Lower leg skin (tissue), 4 donors: ENCODE measurements around the gene SCD5. TPM values are rescaled to one million over a fixed set of nuclear protein-coding genes. Genes with fewer than 3 reads are reported as not detected.

Experiments
- DNase-seq, 2 donors: peaks; one replicate each; pipeline ENCODE4 v3.0.0-alpha.2; 2019; ENCODE audit warnings: low spot score in 2 of 2
- H3K4me3 ChIP-seq: fragments of 200-600 bp; sonication (generic); 2 replicates; pipeline ENCODE4 v1.5.1; 2017; ENCODE audit warnings: mild to moderate bottlenecking, low read depth; ENCODE audit not compliant: poor library complexity, severe bottlenecking
- CTCF ChIP-seq, 3 donors: fragments of 450-650 bp; IDR thresholded peaks; one replicate each; pipeline ENCODE4 v1.5.1; 2016; ENCODE audit warnings: antibody characterized with exemption in 3 of 3, mild to moderate bottlenecking in 3 of 3, moderate library complexity in 2 of 3
- POLR2A ChIP-seq, 2 donors: fragments of 450-650 bp; IDR thresholded peaks; one replicate each; pipeline ENCODE4 v1.6.1; 2016 to 2017; ENCODE audit warnings: antibody characterized with exemption in 2 of 2, mild to moderate bottlenecking in 1 of 2, moderate library complexity in 1 of 2
- WGBS, 2 donors: methylation state at CpG; one replicate each; pipeline ENCODE4 v1.1.5; 2018; 5-methylcytosine and 5-hydroxymethylcytosine counted together
- intact Hi-C: fragments of 100-400 bp; cut with DNase I; formaldehyde crosslinking; loops from one replicate; pipeline ENCODE4 v1.15.0; 2023; ENCODE audit warnings: low total_unique reads
- total RNA-seq, 4 donors: library from RNA; depleted of rRNA; stranded (reverse); fragments of >200 nt; gene quantifications; one replicate each; pipeline ENCODE4 v1.1.0, GENCODE V29; 2016

The SCD5 gene
- total RNA-seq, 4 donors from 2014 or later: 4.6 to 16.9 (median 11.6) TPM

GRCh38 chr4:82624819-82625218 is 173.8 kb downstream of the SCD5 start:
- H3K4me3 ChIP-seq: no peak overlapping the region
- DNase-seq: no peak
- 62 to 75% methylated on average over 4 of the region's 4 CpGs for WGBS, 2 donors
- intact Hi-C loops: no loop called here
- TF ChIP-seq POLR2A (IDR thresholded peaks at IDR 0.05) (no peak), CTCF (IDR thresholded peaks at IDR 0.05) (no peak)

- WGBS, 2 donors: 42 to 52% methylated on average over 4 of the region's 4 CpGs
- peak in 1 of 2 donors; percentile 19 for DNase-seq
- TF ChIP-seq CTCF (IDR thresholded peaks at IDR 0.05) (no peak), POLR2A (IDR thresholded peaks at IDR 0.05) (no peak)
- intact Hi-C loops: no loop called here
- no peak overlapping the region for H3K4me3 ChIP-seq
These were observed 175.4 kb downstream of the SCD5 start for GRCh38 chr4:82623121-82623683.

GRCh38 chr4:82621251-82621650 is 177.3 kb downstream of the SCD5 start:
- WGBS, 2 donors: 61 to 83% methylated on average over 3 of the region's 3 CpGs
- no peak for DNase-seq
- intact Hi-C loops: no loop called here
- TF ChIP-seq CTCF (IDR thresholded peaks at IDR 0.05) (no peak), POLR2A (IDR thresholded peaks at IDR 0.05) (no peak)
- no peak overlapping the region for H3K4me3 ChIP-seq

- intact Hi-C loops: no loop called here
- WGBS, 2 donors: 54 to 79% methylated on average over 6 of the region's 6 CpGs
- DNase-seq: no peak
- H3K4me3 ChIP-seq: no peak overlapping the region
- TF ChIP-seq POLR2A (IDR thresholded peaks at IDR 0.05) (no peak), CTCF (IDR thresholded peaks at IDR 0.05) (no peak)
These were observed 178.4 kb downstream of the SCD5 start for GRCh38 chr4:82620126-82620735.

- WGBS, 2 donors: 61 to 72% methylated on average over 2 of the region's 2 CpGs
- TF ChIP-seq CTCF (IDR thresholded peaks at IDR 0.05): no peak
- TF ChIP-seq POLR2A (IDR thresholded peaks at IDR 0.05): no peak
- intact Hi-C loops: no loop called here
- DNase-seq: no peak
- no peak overlapping the region for H3K4me3 ChIP-seq
These were observed 180.4 kb downstream of the SCD5 start for GRCh38 chr4:82618103-82618720.
